ENCODE measurements around the gene SPCS3.

DNA sequence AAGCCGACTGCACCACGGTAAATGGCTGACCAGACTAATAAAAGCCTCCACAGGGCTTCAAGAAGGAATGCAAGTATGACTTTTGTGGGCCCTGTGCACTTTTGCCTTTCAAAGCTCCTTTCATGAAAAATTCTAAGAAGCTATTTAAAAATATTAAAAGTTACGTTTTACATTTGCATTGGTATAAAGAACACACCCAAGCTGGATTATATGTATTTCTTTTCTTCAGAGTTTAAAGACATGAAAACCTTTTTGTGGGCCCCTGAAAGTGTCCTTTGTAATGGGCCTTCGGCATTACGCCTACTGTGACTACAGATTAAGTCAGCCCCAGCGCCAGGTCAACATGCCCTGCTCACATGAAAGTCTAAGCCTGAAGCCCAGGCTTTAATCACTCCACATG lies 30.2 kb upstream of the SPCS3 start:
- TF ChIP-seq GATA2 (IDR thresholded peaks at IDR 0.05; ENCODE audit: low read depth, low read length) (no peak), GATA3 (IDR thresholded peaks at IDR 0.05; ENCODE audit: low read depth, low read length) (no peak)

Data from SH-SY5Y (cell line).